ENCODE results near the gene NGFR. TPM values are rescaled to one million over a fixed set of nuclear protein-coding genes. Genes with fewer than 3 reads are reported as not detected.
A peak's percentile ranks its signal among the peaks of the same experiment; 100 is the strongest.

Gene NGFR
- total and polyA plus RNA-seq, 9 of the 15 experiments (the other 6 are each of a cell fraction or from before 2014, with no cell fraction given), result 0.07 to 0.23 (median 0.13) TPM; not detected in 4

DNA sequence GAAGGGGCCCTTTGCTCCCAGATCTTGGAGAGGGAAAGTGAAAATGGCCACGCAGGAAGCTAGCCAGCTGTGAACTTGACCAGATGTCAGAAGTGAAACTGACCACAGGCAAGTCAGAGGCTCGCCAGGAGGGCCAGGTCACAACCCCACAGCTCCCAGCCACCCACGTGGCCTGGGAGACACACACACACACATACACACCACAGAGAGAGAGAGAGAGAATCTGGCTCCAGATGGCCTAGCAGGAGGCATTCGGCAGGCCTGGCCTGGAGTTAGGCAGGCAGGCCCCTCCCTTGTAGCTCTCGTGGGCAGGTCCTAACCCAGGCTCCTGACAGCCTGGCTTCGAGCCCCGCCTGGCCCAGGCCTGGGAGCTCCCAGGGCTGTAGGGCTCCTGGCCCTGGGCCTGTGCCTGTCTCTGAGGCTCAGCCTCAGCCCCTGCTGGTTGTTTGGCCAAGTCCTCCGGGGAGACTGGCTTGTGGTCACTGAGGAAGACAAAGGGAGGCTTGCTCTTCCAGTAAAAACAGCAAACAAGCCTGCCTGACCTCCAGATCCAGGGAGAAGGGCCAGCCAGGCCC lies 20.2 kb downstream of the NGFR start (continued):
- no peak for TF ChIP-seq NFE2L1 (tag; IDR thresholded peaks at IDR 0.05; ENCODE audit: borderline replicate concordance, low read depth)
- TF ChIP-seq, protein P1, sequence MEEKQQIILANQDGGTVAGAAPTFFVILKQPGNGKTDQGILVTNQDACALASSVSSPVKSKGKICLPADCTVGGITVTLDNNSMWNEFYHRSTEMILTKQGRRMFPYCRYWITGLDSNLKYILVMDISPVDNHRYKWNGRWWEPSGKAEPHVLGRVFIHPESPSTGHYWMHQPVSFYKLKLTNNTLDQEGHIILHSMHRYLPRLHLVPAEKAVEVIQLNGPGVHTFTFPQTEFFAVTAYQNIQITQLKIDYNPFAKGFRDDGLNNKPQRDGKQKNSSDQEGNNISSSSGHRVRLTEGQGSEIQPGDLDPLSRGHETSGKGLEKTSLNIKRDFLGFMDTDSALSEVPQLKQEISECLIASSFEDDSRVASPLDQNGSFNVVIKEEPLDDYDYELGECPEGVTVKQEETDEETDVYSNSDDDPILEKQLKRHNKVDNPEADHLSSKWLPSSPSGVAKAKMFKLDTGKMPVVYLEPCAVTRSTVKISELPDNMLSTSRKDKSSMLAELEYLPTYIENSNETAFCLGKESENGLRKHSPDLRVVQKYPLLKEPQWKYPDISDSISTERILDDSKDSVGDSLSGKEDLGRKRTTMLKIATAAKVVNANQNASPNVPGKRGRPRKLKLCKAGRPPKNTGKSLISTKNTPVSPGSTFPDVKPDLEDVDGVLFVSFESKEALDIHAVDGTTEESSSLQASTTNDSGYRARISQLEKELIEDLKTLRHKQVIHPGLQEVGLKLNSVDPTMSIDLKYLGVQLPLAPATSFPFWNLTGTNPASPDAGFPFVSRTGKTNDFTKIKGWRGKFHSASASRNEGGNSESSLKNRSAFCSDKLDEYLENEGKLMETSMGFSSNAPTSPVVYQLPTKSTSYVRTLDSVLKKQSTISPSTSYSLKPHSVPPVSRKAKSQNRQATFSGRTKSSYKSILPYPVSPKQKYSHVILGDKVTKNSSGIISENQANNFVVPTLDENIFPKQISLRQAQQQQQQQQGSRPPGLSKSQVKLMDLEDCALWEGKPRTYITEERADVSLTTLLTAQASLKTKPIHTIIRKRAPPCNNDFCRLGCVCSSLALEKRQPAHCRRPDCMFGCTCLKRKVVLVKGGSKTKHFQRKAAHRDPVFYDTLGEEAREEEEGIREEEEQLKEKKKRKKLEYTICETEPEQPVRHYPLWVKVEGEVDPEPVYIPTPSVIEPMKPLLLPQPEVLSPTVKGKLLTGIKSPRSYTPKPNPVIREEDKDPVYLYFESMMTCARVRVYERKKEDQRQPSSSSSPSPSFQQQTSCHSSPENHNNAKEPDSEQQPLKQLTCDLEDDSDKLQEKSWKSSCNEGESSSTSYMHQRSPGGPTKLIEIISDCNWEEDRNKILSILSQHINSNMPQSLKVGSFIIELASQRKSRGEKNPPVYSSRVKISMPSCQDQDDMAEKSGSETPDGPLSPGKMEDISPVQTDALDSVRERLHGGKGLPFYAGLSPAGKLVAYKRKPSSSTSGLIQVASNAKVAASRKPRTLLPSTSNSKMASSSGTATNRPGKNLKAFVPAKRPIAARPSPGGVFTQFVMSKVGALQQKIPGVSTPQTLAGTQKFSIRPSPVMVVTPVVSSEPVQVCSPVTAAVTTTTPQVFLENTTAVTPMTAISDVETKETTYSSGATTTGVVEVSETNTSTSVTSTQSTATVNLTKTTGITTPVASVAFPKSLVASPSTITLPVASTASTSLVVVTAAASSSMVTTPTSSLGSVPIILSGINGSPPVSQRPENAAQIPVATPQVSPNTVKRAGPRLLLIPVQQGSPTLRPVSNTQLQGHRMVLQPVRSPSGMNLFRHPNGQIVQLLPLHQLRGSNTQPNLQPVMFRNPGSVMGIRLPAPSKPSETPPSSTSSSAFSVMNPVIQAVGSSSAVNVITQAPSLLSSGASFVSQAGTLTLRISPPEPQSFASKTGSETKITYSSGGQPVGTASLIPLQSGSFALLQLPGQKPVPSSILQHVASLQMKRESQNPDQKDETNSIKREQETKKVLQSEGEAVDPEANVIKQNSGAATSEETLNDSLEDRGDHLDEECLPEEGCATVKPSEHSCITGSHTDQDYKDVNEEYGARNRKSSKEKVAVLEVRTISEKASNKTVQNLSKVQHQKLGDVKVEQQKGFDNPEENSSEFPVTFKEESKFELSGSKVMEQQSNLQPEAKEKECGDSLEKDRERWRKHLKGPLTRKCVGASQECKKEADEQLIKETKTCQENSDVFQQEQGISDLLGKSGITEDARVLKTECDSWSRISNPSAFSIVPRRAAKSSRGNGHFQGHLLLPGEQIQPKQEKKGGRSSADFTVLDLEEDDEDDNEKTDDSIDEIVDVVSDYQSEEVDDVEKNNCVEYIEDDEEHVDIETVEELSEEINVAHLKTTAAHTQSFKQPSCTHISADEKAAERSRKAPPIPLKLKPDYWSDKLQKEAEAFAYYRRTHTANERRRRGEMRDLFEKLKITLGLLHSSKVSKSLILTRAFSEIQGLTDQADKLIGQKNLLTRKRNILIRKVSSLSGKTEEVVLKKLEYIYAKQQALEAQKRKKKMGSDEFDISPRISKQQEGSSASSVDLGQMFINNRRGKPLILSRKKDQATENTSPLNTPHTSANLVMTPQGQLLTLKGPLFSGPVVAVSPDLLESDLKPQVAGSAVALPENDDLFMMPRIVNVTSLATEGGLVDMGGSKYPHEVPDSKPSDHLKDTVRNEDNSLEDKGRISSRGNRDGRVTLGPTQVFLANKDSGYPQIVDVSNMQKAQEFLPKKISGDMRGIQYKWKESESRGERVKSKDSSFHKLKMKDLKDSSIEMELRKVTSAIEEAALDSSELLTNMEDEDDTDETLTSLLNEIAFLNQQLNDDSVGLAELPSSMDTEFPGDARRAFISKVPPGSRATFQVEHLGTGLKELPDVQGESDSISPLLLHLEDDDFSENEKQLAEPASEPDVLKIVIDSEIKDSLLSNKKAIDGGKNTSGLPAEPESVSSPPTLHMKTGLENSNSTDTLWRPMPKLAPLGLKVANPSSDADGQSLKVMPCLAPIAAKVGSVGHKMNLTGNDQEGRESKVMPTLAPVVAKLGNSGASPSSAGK (IDR thresholded peaks at IDR 0.05), result peak; percentile 92
- no peak for TF ChIP-seq RFX5 (IDR thresholded peaks at IDR 0.05; ENCODE audit: low read depth, low read length)
- no peak for TF ChIP-seq ELK1 (CRISPR knock-in tag; IDR thresholded peaks at IDR 0.05)
- no peak for TF ChIP-seq EWSR1 (IDR thresholded peaks at IDR 0.05; ENCODE audit: borderline replicate concordance, low read depth, partially characterized antibody)
- TF ChIP-seq AFF4 (CRISPR knock-in tag; IDR thresholded peaks at IDR 0.05), result no peak
- peak; percentile 48; the same call in 1 of the 2 replicates for TF ChIP-seq ZNF780A (CRISPR knock-in tag; IDR thresholded peaks at IDR 0.05)
- TF ChIP-seq RBM17 (IDR thresholded peaks at IDR 0.05; ENCODE audit: borderline replicate concordance, low read depth, low read length), result no peak
- TF ChIP-seq ZNF707 (CRISPR knock-in tag; conservative IDR thresholded peaks at IDR 0.05), result no peak
- no peak for TF ChIP-seq ZNF431 (CRISPR knock-in tag; IDR thresholded peaks at IDR 0.05)
- TF ChIP-seq ZNF668 (CRISPR knock-in tag; IDR thresholded peaks at IDR 0.05), result no peak
